Heart right ventricle (tissue), 16 donors: ENCODE results near the gene NKD1. TPM values are rescaled to one million over a fixed set of nuclear protein-coding genes. Genes with fewer than 3 reads are reported as not detected.

Source experiments
- ATAC-seq, 8 donors: fragments of 200-7000 bp; cut with Tn5 transposase; one replicate each; pipeline ENCODE4 v1.9.1; 2020; ENCODE audit warnings: mild to moderate bottlenecking in 8 of 8, moderate library complexity in 8 of 8, moderate number of reproducible peaks in 1 of 8
- DNase-seq, 2 donors: peaks; one replicate each; pipeline ENCODE4 v3.0.0-alpha.2; 2020
- H3K27ac ChIP-seq, 10 donors: fragments of 200-600 bp; sonication (generic) in 2 of 10; one replicate each; pipeline versions ENCODE4 v1.5.0 to v1.8.0; 2020 to 2022; ENCODE audit warnings: mild to moderate bottlenecking in 3 of 10
- H3K27me3 ChIP-seq, 7 donors: fragments of 200-600 bp; one replicate each; pipeline ENCODE4 v1.8.0; 2021 to 2022; ENCODE audit warnings: mild to moderate bottlenecking in 2 of 7
- H3K36me3 ChIP-seq, 9 donors: fragments of 200-600 bp; sonication (generic) in 1 of 9; one replicate each; pipeline versions ENCODE4 v1.5.0 to v1.8.0; 2020 to 2022; ENCODE audit warnings: mild to moderate bottlenecking in 2 of 9
- H3K4me1 ChIP-seq, 9 donors: fragments of 200-600 bp; sonication (generic) in 1 of 9; one replicate each; pipeline versions ENCODE4 v1.5.0 to v1.8.0; 2020 to 2022; ENCODE audit warnings: mild to moderate bottlenecking in 4 of 9
- H3K4me3 ChIP-seq, 10 donors: fragments of 200-600 bp; sonication (generic) in 2 of 10; one replicate each; pipeline versions ENCODE4 v1.5.0 to v1.8.0; 2020 to 2022; ENCODE audit warnings: mild to moderate bottlenecking in 7 of 10, moderate library complexity in 2 of 10
- H3K9me3 ChIP-seq, 11 donors: fragments of 200-600 bp in 10 of 11; sonication (generic) in 2 of 11; one replicate each; pipeline versions ENCODE4 v1.5.0 to v1.8.0; 2013 to 2022; ENCODE audit warnings: mild to moderate bottlenecking in 2 of 11, control low read depth in 1 of 11, moderate library complexity in 1 of 11
- WGBS, 2 donors: extraction: QIAGEN DNeasy Blood & Tissue Kit; methylation state at CpG; one replicate each; pipeline ENCODE4 v1.1.7; 2013; ENCODE audit warnings: inconsistent platforms in 1 of 2; 5-methylcytosine and 5-hydroxymethylcytosine counted together
- intact Hi-C, 10 donors: fragments of 100-400 bp; cut with DNase I; formaldehyde crosslinking; loops; one replicate each; pipeline versions ENCODE4 v1.11.1 to v1.14.2; 2022
- polyA plus RNA-seq, 2 donors: library from polyadenylated mRNA; stranded (reverse); fragments of 200-250 nt; gene quantifications; one replicate each; pipeline ENCODE4 v1.2.3, GENCODE V29; 2013
- total RNA-seq, 10 donors: library from RNA; stranded (reverse); fragmentation: NEBNext Ultra II Directional in 3 of 10; extraction: Animal tissue kit (Norgen Biotek cat#: 25700) in 3 of 10; gene quantifications; one replicate each; pipeline versions ENCODE4 v1.2.1 to v1.2.4, GENCODE V29; 2021 to 2023
- TF ChIP-seq, protein P1 (sequence below), 9 donors: fragments of 200-600 bp; sonication (generic) in 2 of 9; IDR thresholded peaks; one replicate each; pipeline versions ENCODE4 v1.5.0 to v1.8.0; 2021 to 2022; ENCODE audit warnings: antibody characterized with exemption in 9 of 9, mild to moderate bottlenecking in 5 of 9, moderate library complexity in 1 of 9
- donor health status: Arrhythmogenic right ventricular cardiomyopathy.
- donor health status: ischemic (EF 13 %, LVEDD 7.1; RV severe dilation, severe dysfunction).
- donor health status: healthy with polysubstance abuse.
- donor health status: DM: no; HTN: yes; CAD: no.
- donor health status: DM: no; HTN: no; CAD: no.
- donor health status: ischemic (EF 25% LVEDD 6.9; RV normal size, moderate dysfunction).
- donor health status: ischemic (EF 25% LVEDD 5.7; RV mildly dilated, moderate dysfunction).
- donor health status: healthy.
- donor health status: DM: yes; HTN: yes; CAD: no.
- donor health status: Ischemic cardiomyopathy.
- donor health status: ischemic (EF 35%, LVEDD 5.7; RV mildly dilated, moderate dysfunction).
- donor health status: nonischemic (EF 11% LVEDD 7.7; RV severe dilation, severe dysfunction).
- donor health status: DM: yes; HTN: yes; CAD: no.
- donor health status: PGD.
- donor health status: ischemic (EF 29% LVEDD 5.4; RV normal size, mild dysfunction).
- donor health status: nonischemic (EF 23%, LVEDD 6.1; RV moderate dilation, normal function).

Gene NKD1
- total and polyA plus RNA-seq, 12 donors = 0.22 to 1.1 (median 0.42) TPM

DNA sequence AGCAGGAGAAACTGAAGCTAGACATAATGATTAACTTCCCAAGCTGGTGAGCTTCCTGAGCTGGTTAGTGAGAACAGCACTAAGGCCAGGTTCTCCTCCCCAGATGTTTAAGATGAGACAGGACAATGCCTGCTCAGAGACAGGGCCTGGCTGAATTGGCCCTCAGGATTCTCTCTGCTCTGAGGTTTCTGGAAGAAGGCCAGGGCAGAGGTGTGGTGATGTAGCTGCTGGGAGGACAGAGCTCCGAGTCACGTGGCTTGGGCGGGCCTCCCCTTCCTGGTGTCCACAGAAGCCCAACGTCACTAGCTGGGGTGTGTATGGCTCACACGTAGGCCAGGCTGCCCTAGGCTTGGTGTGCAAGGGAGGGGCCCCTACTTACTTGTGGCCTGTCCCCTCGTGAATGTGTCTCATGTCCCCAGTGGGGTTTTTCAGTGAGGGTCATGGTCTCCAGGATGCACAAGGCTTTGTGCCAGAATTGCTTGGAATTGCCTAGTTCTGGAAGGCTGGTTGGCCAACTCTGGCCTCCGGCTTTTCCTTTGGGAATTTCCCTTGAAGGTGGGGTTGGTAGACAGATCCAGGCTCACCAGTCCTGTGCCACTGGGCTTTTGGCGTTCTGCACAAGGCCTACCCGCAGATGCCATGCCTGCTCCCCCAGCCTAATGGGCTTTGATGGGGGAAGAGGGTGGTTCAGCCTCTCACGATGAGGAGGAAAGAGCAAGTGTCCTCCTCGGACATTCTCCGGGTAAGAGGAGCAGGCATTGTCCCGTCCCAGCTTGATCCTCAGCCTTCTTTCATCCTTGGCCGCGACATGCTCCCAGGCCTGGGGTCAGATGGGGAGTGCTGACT, 148.6 kb downstream of the NKD1 start:
- WGBS, 2 donors = 62 to 71% methylated on average over 15 of the region's 15 CpGs
- H3K27me3 ChIP-seq = peaks cover 0 to 7% (median 0%) of the 10 kb centered on the region in 7 donors

DNA sequence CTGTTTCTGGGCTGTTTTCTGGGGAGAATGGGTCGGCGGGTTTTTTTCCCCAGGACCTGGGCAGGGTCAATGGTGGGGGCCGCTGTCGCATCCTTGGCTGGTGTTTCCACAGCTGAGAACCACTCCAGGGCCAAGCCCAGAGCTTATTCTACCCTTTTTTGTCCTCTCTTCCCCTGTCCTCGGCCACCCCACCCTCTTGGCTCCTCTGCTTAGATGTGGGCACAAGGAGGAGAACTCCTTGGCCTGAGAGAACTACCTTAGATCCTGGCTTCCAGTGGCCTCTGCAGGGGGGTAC, 149.2 kb downstream of the NKD1 start:
- H3K4me3 ChIP-seq = peak overlapping the region in 8 of 10 donors; percentile 24 to 56 (median 48)
- intact Hi-C loops = loop anchor here in 2 of 10 donors (5.0 kb wide), 1 partner anchor 45 kb away; the partner anchor contains the start of gene CYLD (in 2 of the 2)
- 92 to 98% methylated on average over 5 of the region's 5 CpGs for WGBS, 2 donors
- ATAC-seq (peak in 2 of 8 donors; percentile 2 to 7), DNase-seq (no peak)
- TF ChIP-seq, protein P1, sequence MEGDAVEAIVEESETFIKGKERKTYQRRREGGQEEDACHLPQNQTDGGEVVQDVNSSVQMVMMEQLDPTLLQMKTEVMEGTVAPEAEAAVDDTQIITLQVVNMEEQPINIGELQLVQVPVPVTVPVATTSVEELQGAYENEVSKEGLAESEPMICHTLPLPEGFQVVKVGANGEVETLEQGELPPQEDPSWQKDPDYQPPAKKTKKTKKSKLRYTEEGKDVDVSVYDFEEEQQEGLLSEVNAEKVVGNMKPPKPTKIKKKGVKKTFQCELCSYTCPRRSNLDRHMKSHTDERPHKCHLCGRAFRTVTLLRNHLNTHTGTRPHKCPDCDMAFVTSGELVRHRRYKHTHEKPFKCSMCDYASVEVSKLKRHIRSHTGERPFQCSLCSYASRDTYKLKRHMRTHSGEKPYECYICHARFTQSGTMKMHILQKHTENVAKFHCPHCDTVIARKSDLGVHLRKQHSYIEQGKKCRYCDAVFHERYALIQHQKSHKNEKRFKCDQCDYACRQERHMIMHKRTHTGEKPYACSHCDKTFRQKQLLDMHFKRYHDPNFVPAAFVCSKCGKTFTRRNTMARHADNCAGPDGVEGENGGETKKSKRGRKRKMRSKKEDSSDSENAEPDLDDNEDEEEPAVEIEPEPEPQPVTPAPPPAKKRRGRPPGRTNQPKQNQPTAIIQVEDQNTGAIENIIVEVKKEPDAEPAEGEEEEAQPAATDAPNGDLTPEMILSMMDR (IDR thresholded peaks at IDR 0.05) = no peak
- peak overlapping the region in 9 of 10 donors; percentile 61 to 92 (median 78) for H3K27ac ChIP-seq
- H3K4me1 ChIP-seq = peaks cover 11 to 73% (median 36%) of the 10 kb centered on the region in 9 donors
- no peaks in the 10 kb centered on the region for H3K9me3 ChIP-seq
- peaks cover 0 to 12% (median 0%) of the 10 kb centered on the region in 9 donors for H3K36me3 ChIP-seq
- H3K27me3 ChIP-seq = peaks cover 0 to 7% (median 0%) of the 10 kb centered on the region in 7 donors

More for the DNA sequence above, 148.6 kb downstream of the NKD1 start:
- Histone ChIP-seq H3K4me3 (peak overlapping the region in 2 of 10 donors; percentile 7 to 48), H3K27ac (peak overlapping the region in 9 of 10 donors; percentile 61 to 92 (median 78)), H3K4me1 (peaks cover 11 to 73% (median 36%) of the 10 kb centered on the region in 9 donors), H3K9me3 (no peaks in the 10 kb centered on the region), H3K36me3 (peaks cover 0 to 8% (median 0%) of the 10 kb centered on the region in 9 donors)
- TF ChIP-seq, protein P1 (IDR thresholded peaks at IDR 0.05) = no peak
- intact Hi-C loops = loop anchor here in 2 of 10 donors (5.0 kb wide), 1 partner anchor 46 kb away; the partner anchor contains the start of gene CYLD (in 2 of the 2)
- peak; percentile 75 to 79 for DNase-seq
- peak; percentile 62 to 90 (median 83) for ATAC-seq

DNA sequence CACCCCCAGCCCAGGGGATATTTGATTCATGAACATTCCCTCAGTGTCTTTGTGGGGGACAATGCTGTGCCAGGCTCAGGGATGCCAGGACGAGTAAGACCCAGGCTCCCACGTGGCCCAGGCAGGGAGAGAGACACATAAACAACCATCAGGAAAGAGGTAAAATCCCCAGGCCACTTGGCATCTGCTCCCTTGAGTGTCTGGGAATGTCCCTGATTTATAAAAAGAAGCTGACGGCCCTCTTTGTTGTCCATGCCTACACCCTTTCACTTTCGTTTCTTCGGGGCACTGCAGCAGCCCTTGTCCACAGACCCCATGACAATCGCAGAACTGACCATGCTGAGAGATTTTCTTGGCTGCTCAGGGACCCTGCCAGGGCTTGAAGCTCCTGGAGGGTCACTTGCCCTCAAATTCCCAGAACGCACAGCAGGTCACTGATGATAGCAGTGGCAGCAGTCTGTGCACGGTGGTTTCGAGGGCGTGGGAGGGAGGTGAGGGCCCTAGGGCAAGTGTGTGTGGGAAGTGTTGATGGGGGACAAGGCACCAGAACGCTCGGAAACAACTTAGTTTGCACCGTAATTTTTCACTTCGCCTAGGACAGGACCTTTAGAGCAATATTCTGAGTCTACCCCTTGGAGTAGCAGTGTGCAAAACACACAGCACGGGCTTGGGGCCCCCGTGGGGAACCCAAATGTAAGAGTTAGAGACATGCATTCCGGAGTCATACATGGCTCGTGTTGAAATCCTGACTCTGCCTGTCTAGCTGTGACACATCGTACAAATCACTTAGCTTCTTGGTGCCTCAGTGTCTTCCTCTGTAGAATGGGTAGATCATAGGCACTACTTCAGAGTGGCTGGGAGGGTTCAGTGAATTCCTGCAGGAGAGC, 149.9 kb downstream of the NKD1 start:
- Histone ChIP-seq H3K27ac (peak overlapping the region in 9 of 10 donors; percentile 61 to 92 (median 78)), H3K9me3 (no peaks in the 10 kb centered on the region), H3K4me1 (peaks cover 11 to 76% (median 36%) of the 10 kb centered on the region in 9 donors), H3K27me3 (peaks cover 0 to 7% (median 0%) of the 10 kb centered on the region in 7 donors), H3K4me3 (peak overlapping the region in 9 of 10 donors; percentile 24 to 56 (median 47)), H3K36me3 (peaks cover 0 to 12% (median 0%) of the 10 kb centered on the region in 9 donors)
- 32 to 34% methylated on average over 19 of the region's 19 CpGs for WGBS, 2 donors
- ATAC-seq (peak; percentile 62 to 88 (median 77)), DNase-seq (peak in 1 of 2 donors; percentile 70)
- TF ChIP-seq, protein P1 (IDR thresholded peaks at IDR 0.05) = no peak
- intact Hi-C loops = loop anchor here in 3 of 10 donors (2.0 to 5.0 kb wide), 2 partner anchors 43 to 44 kb away; partner anchors contain the start of gene CYLD (in 2 of the 3)

Other genes starting within 250 kb of the NKD1 start
- 10 to 100 TPM; 35.3 to 50.9 (median 43.6) TPM for gene BRD7, start 179.4 kb upstream of the NKD1 start, total RNA-seq
- 10 to 100 TPM; 31.4 to 36.9 TPM for gene BRD7, start 179.4 kb upstream of the NKD1 start, polyA plus RNA-seq
- 1 to 10 TPM in 3 of 10 donors, under 1 TPM in 7; 0.08 to 7.1 (median 0.70) TPM for gene SNX20, start 132.9 kb downstream of the NKD1 start, total RNA-seq
- under 1 TPM; 0.32 to 0.59 TPM for gene SNX20, start 132.9 kb downstream of the NKD1 start, polyA plus RNA-seq
- gene NOD2, start 145.2 kb downstream of the NKD1 start, total RNA-seq = 1 to 10 TPM in 4 of 10 donors, under 1 TPM in 6; 0.13 to 4.9 (median 0.48) TPM
- under 1 TPM; 0.36 to 0.73 TPM for gene NOD2, start 145.2 kb downstream of the NKD1 start, polyA plus RNA-seq
- 10 to 100 TPM; 21.9 to 61.7 (median 39.9) TPM for gene CYLD, start 193.7 kb downstream of the NKD1 start, total RNA-seq
- 10 to 100 TPM; 10.3 to 11.8 TPM for gene CYLD, start 193.7 kb downstream of the NKD1 start, polyA plus RNA-seq